ENCODE measurements around the gene ATP10B.

GRCh38 chr5:160614136-160614535 lies 237.9 kb downstream of the ATP10B start:
- TF ChIP-seq CTCF (conservative IDR thresholded peaks at IDR 0.05; ENCODE audit: low read length) (no peak), EZH2phosphoT487 (IDR thresholded peaks at IDR 0.05; ENCODE audit: borderline replicate concordance, low read depth, low read length) (no peak)
